GM18505 (cell line): ENCODE measurements around the gene CCDC73.

Experiments used
- ATAC-seq: cut with Tn5 transposase; IDR thresholded peaks from one replicate; pipeline ENCODE4 v1.9.1; 2021; ENCODE audit not compliant: unreplicated experiment
- POLR2A ChIP-seq: IDR thresholded peaks from 4 replicates; pipeline ENCODE4 v1.6.1; 2011; ENCODE audit warnings: borderline replicate concordance; ENCODE audit not compliant: insufficient read depth, insufficient read length; ENCODE audit errors: extremely low read depth

CCDC73 gene

GRCh38 chr11:32576456-32576855, 218.0 kb downstream of the CCDC73 start:
- no peak for TF ChIP-seq POLR2A
- ATAC-seq = no peak

GRCh38 chr11:32575070-32575469, 219.4 kb downstream of the CCDC73 start:
- ATAC-seq = no peak
- no peak for TF ChIP-seq POLR2A

- no peak for ATAC-seq
- no peak for TF ChIP-seq POLR2A
Observed at GRCh38 chr11:32574421-32574820, 220.0 kb downstream of the CCDC73 start.

GRCh38 chr11:32573228-32573627, 221.2 kb downstream of the CCDC73 start:
- no peak for TF ChIP-seq POLR2A
- no peak for ATAC-seq

DNA sequence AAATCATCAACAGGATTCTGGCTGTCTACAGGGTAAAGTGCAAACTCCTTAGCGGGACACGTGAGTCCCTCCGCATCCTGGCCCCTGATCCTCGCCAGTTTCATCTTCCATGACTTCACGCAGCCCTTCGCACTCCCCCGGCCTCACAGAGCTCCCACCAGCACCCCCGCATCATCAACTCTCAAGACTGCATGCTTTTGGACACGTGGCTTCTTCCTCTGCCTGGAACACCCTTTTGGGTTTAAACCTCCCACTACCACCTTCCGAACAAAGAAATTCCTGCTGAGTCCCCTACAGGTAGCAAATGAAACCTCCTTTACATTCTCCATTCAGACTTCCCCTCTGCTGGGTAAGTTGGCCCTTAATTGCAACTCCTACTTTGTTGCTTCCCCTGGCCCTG, 223.4 kb downstream of the CCDC73 start:
- no peak for ATAC-seq
- TF ChIP-seq POLR2A = no peak

DNA sequence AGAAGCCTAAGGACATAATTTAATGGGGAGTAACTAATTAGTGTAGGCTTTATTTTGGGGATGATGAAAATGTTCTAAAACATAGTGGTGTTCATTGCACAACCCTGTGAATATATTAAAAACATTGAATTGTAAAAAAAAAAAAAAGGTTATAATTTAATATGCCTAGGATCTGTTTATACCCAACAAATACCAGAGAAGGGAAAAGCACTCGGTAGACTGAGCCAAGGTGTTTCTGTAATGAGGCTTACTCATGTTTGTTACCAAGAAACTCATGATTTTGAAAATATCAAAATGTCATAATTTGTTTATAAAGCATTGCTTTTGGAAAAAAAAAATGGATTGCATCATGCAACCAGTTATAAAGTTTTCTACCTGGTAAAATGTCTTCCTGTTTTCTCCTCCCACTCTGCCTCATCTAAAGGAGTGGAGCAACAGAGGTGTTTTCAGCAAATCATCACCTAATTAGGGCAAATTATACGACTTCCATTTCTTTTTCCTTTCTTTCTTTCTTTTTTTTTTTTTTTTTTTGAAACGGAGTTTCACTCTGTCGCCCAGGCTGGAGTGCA, 225.1 kb downstream of the CCDC73 start:
- no peak for TF ChIP-seq POLR2A
- no peak for ATAC-seq

DNA sequence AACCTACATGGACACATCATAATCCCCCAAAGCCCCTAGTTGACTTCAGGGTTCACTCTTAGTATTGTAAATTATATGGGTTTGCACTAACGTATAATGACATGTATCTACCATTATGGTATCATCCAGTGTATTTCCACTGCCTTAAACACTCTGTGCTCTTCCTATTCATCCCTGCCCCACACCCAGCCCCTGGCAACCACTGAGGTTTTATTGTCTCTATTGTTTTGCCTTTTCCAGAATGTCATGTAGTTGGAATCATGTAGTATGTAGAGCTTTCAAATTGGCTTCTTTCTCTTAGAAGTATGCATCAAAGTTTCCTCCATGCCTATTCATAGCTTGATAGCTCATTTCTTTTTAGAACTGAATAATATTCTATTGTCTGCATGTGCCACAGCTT, 227.3 kb downstream of the CCDC73 start:
- no peak for TF ChIP-seq POLR2A
- ATAC-seq = no peak

DNA sequence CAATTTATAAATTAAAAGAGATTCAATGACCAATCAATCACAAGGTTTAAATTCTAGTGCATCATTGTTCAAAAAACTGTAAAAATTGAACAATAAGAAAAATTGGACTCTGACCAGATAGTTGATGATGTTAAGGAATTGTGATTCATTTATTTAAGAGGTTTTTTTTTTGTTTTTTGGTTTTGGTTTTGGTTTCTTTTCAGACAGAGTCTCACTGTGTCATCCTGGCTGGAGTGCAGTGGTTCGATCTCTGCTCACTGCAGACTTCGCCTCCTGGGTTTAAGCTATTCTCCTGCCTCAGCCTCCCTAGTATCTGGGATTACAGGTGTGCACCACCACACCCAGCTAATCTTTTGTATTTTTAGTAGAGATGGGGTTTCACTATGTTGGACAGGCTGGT, 227.9 kb downstream of the CCDC73 start:
- no peak for ATAC-seq
- TF ChIP-seq POLR2A = no peak

DNA sequence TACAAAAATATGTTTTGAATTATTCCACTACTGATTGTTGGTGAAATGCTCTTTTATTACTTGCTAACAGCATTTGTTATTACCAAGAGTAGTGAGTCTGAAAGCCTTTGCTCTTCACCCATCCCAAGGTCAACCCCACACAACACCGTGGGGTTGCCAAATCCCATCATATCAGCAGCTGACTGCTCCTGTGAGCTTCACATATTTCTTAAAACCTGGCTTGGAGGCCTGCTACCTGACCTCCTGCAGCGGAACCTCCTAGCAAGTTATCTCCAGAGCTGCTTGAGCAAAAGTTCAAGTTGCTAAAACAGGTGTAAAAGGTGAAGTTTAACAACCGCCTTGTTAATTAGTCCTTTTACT, 230.9 kb downstream of the CCDC73 start:
- ATAC-seq = no peak
- TF ChIP-seq POLR2A = no peak

GRCh38 chr11:32562839-32563599, 231.4 kb downstream of the CCDC73 start:
- ATAC-seq = no peak
- TF ChIP-seq POLR2A = no peak

DNA sequence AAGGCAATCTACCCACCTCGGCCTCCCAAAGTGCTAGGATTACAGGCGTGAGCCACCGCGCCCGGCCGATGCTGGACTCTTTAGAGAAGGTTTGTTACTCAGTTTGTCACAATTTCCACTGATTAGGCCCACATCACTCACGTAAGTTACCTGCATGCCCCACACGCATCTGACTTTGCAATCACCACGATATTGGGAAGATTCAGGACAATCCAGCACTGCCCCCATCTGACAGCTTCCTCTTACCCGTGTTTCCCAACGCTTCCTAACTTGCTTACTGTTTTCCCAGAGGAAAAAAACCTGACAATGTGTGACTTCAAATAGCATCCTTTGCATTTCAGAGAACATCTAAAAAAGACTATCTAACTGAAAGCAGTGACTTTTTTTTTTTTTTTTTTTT, 232.6 kb downstream of the CCDC73 start:
- ATAC-seq = no peak
- no peak for TF ChIP-seq POLR2A

DNA sequence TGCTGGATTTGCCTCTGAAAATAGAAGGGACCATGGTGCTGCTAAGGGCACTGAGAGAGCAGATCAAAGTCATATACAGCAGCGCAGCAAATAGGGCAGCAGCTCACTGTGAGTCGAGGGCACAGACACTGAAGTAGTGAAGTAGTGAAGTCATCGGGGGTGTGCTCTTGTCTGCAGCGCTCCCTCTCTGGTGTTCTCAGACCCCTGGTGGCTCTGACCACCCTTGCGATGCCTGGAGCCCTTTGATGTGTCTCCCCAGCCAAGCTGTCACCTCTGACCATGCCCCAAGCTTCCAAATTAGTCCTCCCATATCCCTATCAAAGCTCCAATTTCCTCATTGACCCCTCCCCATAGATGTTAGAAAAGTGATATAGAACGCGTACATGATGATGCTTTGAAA, 238.6 kb downstream of the CCDC73 start:
- no peak for ATAC-seq
- no peak for TF ChIP-seq POLR2A

DNA sequence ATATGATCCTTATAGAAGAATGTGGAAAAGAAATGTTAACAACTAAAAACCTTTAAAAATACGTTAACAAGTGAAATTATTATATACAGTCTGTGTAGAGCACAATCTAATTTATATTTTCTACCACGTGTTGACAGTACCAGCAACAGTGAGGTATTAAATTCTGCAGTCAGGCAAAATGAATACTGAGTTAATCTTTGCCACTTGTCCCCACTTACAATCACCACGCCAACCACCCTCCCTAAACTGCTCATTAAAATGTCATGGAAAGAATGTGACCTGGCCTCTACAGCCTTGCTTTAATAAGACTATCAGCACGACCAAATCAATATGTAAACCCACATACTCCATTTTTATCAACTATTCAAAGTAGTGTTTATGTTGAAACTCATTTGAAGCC, 239.4 kb downstream of the CCDC73 start:
- no peak for ATAC-seq
- TF ChIP-seq POLR2A = no peak
